ENCODE measurements around the gene FYN. TPM values are rescaled to one million over a fixed set of nuclear protein-coding genes. Genes with fewer than 3 reads are reported as not detected.

The FYN gene
- total and polyA plus RNA-seq, 2 experiments from 2014 or later, result 58.6 to 166 TPM

DNA sequence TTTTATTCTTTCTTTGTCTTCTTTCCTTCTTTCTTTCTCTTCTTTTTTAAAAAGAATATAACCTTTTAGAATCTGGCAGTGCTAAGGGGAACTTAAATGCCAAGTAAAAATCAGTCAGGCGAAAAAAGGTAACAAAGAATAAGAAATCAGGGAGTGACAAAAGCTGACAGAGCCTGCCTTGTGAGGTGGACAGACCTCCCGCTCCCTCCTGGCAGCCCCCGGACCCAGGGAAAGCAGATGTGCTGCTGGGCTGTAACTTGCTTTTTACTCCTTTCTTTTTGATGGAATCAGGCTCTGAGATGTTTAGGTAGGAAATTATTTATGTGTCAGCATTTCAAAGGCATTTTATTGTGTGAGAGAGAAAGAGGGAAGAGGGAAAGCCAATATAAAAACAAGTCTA lies 172.1 kb downstream of the FYN start:
- H3K4me3 ChIP-seq, result no peak overlapping the region
- no peak overlapping the region for H3K27ac ChIP-seq
- H3K9me3 ChIP-seq (ENCODE audit: low read depth), result no peaks in the 10 kb centered on the region
- no peaks in the 10 kb centered on the region for H3F3A ChIP-seq (ENCODE audit: insufficient read depth)
- H3K9ac ChIP-seq, result no peak overlapping the region
- no peaks in the 10 kb centered on the region for H3K4me1 ChIP-seq (ENCODE audit: insufficient read depth)
- no peak for TF ChIP-seq EZH2 (IDR thresholded peaks at IDR 0.05; ENCODE audit: insufficient read depth, poor library complexity, severe bottlenecking)
- no peak for TF ChIP-seq EZH2phosphoT487 (IDR thresholded peaks at IDR 0.05; ENCODE audit: insufficient read depth, low read depth)
- WGBS, 2 experiments (ENCODE audit: low coverage in 1 of 2, low lambda C conversion rate in 2 of 2, missing lambda C conversion rate in 2 of 2), result 93 to 99% methylated on average over 3 of the region's 3 CpGs
- H3K36me3 ChIP-seq (ENCODE audit: low read depth), result peaks cover 69% of the 10 kb centered on the region
- DNase-seq, result no peak
- H4K20me1 ChIP-seq (ENCODE audit: insufficient read depth), result no peaks in the 10 kb centered on the region
- H3K4me2 ChIP-seq (ENCODE audit: unreplicated experiment), result no peak overlapping the region
- H3K79me2 ChIP-seq (ENCODE audit: insufficient read depth), result no peaks in the 10 kb centered on the region
- in situ Hi-C loops (cut with MboI), result no loop called here
- H3K9me2 ChIP-seq (ENCODE audit: insufficient read depth), result no peaks in the 10 kb centered on the region
- no peaks in the 10 kb centered on the region for H3K27me3 ChIP-seq (replicated peaks; ENCODE audit: insufficient read depth)
- no peak overlapping the region for H2AFZ ChIP-seq

DNA sequence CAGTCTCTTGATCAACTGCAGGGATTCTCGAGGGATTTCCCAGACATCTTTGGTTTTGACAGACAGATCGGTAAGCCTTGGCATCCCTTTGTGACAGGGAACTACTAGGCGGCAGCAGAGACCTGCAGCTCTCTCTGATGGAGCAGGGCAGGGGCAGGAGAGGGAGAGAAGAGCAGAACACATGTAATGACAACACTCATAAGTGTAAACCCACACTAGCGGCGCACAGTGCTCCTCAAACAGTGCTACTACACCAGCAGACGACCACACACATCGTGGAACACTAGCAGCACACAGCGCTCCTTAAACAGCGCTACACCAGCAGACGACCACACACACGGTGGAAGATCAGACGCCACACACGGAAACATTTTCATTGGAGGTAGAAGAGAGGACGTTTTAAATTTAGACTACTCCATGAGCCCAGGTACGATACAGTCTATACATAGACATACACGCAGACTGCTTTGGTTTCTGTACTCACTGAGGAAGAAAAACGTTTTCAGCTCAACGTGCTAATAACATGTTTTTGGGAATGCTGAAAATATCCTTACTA lies 173.0 kb downstream of the FYN start:
- H3K9me3 ChIP-seq (ENCODE audit: low read depth), result no peaks in the 10 kb centered on the region
- no peaks in the 10 kb centered on the region for H3F3A ChIP-seq (ENCODE audit: insufficient read depth)
- H3K36me3 ChIP-seq (ENCODE audit: low read depth), result peaks cover 75% of the 10 kb centered on the region
- no peaks in the 10 kb centered on the region for H3K79me2 ChIP-seq (ENCODE audit: insufficient read depth)
- no peak overlapping the region for H3K4me3 ChIP-seq
- TF ChIP-seq EZH2phosphoT487 (IDR thresholded peaks at IDR 0.05; ENCODE audit: insufficient read depth, low read depth) (no peak), EZH2 (IDR thresholded peaks at IDR 0.05; ENCODE audit: insufficient read depth, poor library complexity, severe bottlenecking) (no peak)
- in situ Hi-C loops (cut with MboI), result no loop called here
- no peak overlapping the region for H3K9ac ChIP-seq
- no peaks in the 10 kb centered on the region for H4K20me1 ChIP-seq (ENCODE audit: insufficient read depth)
- DNase-seq, result no peak
- no peak overlapping the region for H3K4me2 ChIP-seq (ENCODE audit: unreplicated experiment)
- no peaks in the 10 kb centered on the region for H3K9me2 ChIP-seq (ENCODE audit: insufficient read depth)
- no peak overlapping the region for H2AFZ ChIP-seq
- H3K27ac ChIP-seq, result no peak overlapping the region
- 87% methylated on average over 18 of the region's 18 CpGs for WGBS, 2 experiments (ENCODE audit: low coverage in 1 of 2, low lambda C conversion rate in 2 of 2, missing lambda C conversion rate in 2 of 2)
- no peaks in the 10 kb centered on the region for H3K27me3 ChIP-seq (replicated peaks; ENCODE audit: insufficient read depth)
- H3K4me1 ChIP-seq (ENCODE audit: insufficient read depth), result no peaks in the 10 kb centered on the region

DNA sequence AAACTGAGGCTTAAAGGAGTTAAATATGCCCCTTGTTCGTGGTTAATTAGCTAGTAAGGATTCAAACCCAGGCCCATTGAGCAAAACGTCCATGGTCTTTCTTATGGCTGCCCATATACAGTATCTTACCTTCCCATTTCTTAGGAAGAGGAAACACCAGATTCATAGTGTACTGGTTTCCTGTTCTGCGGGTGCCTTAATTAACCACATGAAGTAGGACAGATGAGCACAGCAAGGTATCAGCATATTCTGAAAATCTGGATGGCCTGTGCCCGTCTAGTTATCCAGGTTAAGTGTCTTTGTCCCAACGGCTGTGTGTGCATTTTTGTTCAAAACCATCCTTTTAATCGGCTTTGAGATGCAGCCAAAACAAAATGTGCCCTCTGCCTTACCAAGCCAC lies 174.1 kb downstream of the FYN start:
- Histone ChIP-seq H3K9me3 (ENCODE audit: low read depth) (no peaks in the 10 kb centered on the region), H3K4me1 (ENCODE audit: insufficient read depth) (no peaks in the 10 kb centered on the region), H4K20me1 (ENCODE audit: insufficient read depth) (no peaks in the 10 kb centered on the region), H3K36me3 (ENCODE audit: low read depth) (peaks cover 74% of the 10 kb centered on the region), H3K4me2 (ENCODE audit: unreplicated experiment) (no peak overlapping the region), H3K9me2 (ENCODE audit: insufficient read depth) (no peaks in the 10 kb centered on the region), H3K27ac (no peak overlapping the region), H3K79me2 (ENCODE audit: insufficient read depth) (no peaks in the 10 kb centered on the region), H2AFZ (no peak overlapping the region), H3K27me3 (replicated peaks; ENCODE audit: insufficient read depth) (no peaks in the 10 kb centered on the region), H3K4me3 (no peak overlapping the region), H3K9ac (no peak overlapping the region), H3F3A (ENCODE audit: insufficient read depth) (no peaks in the 10 kb centered on the region)
- DNase-seq, result no peak
- WGBS, 2 experiments (ENCODE audit: low coverage in 1 of 2, low lambda C conversion rate in 2 of 2, missing lambda C conversion rate in 2 of 2), result 88 to 92% methylated on average over 6 of the region's 6 CpGs
- in situ Hi-C loops (cut with MboI), result no loop called here
- no peak for TF ChIP-seq EZH2 (IDR thresholded peaks at IDR 0.05; ENCODE audit: insufficient read depth, poor library complexity, severe bottlenecking)
- TF ChIP-seq EZH2phosphoT487 (IDR thresholded peaks at IDR 0.05; ENCODE audit: insufficient read depth, low read depth), result no peak

DNA sequence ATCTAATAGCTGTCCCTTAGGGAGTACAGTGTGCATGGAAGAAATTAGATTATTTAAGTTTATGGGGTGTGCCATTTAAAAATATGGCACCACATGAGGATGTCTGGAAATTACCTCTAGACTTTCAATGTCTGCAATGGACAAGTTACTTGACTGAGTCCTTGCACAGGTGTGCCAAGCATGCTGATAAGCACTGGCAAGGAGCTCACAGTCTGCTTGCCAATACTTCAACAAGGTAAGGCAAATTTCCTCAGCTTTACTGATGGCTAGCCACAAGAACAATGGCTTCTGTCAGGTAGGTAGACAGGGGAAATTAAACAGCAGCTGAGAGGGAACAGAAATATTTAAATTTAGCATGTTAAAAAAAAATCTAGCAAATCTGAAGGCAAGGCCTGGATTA lies 176.4 kb downstream of the FYN start:
- in situ Hi-C loops (cut with MboI), result no loop called here
- Histone ChIP-seq H2AFZ (no peak overlapping the region), H3K4me3 (no peak overlapping the region), H3F3A (ENCODE audit: insufficient read depth) (no peaks in the 10 kb centered on the region), H3K27ac (no peak overlapping the region), H3K36me3 (ENCODE audit: low read depth) (peaks cover 67% of the 10 kb centered on the region), H3K9me3 (ENCODE audit: low read depth) (no peaks in the 10 kb centered on the region), H3K27me3 (replicated peaks; ENCODE audit: insufficient read depth) (no peaks in the 10 kb centered on the region), H3K4me1 (ENCODE audit: insufficient read depth) (no peaks in the 10 kb centered on the region), H3K9me2 (ENCODE audit: insufficient read depth) (no peaks in the 10 kb centered on the region), H4K20me1 (ENCODE audit: insufficient read depth) (no peaks in the 10 kb centered on the region), H3K79me2 (ENCODE audit: insufficient read depth) (no peaks in the 10 kb centered on the region), H3K4me2 (ENCODE audit: unreplicated experiment) (no peak overlapping the region), H3K9ac (no peak overlapping the region)
- DNase-seq, result no peak
- no peak for TF ChIP-seq EZH2 (IDR thresholded peaks at IDR 0.05; ENCODE audit: insufficient read depth, poor library complexity, severe bottlenecking)
- no peak for TF ChIP-seq EZH2phosphoT487 (IDR thresholded peaks at IDR 0.05; ENCODE audit: insufficient read depth, low read depth)
